GM12801 (cell line): ENCODE data around the gene CCDC24.

Experiments
- TF ChIP-seq, protein P1 (sequence below): IDR thresholded peaks from one replicate; pipeline ENCODE4 v1.5.1; 2011; ENCODE audit warnings: control low read depth; ENCODE audit not compliant: insufficient read length; ENCODE audit errors: extremely low read depth

CCDC24 gene

DNA sequence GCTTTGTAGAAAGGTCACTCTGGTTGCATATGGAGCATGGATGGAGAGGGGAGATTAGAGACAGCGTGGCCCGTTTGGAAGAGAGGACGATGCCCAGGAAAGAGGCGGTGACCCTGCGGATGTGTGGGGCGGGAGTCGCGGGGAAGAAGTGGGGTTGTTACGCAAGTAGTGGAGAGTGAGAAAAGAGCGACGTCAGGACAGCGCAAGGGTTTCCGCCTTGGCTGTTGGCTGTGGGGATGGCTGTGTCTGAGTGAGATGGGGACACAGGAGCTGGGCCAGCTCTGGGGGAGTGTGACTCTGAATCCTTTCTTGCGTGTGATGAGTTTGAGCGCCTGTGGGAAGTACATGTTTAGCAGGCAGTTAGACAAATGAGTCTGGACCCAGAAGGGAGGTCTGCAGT is 8.6 kb upstream of the CCDC24 start:
- TF ChIP-seq, protein P1, sequence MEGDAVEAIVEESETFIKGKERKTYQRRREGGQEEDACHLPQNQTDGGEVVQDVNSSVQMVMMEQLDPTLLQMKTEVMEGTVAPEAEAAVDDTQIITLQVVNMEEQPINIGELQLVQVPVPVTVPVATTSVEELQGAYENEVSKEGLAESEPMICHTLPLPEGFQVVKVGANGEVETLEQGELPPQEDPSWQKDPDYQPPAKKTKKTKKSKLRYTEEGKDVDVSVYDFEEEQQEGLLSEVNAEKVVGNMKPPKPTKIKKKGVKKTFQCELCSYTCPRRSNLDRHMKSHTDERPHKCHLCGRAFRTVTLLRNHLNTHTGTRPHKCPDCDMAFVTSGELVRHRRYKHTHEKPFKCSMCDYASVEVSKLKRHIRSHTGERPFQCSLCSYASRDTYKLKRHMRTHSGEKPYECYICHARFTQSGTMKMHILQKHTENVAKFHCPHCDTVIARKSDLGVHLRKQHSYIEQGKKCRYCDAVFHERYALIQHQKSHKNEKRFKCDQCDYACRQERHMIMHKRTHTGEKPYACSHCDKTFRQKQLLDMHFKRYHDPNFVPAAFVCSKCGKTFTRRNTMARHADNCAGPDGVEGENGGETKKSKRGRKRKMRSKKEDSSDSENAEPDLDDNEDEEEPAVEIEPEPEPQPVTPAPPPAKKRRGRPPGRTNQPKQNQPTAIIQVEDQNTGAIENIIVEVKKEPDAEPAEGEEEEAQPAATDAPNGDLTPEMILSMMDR: no peak

DNA sequence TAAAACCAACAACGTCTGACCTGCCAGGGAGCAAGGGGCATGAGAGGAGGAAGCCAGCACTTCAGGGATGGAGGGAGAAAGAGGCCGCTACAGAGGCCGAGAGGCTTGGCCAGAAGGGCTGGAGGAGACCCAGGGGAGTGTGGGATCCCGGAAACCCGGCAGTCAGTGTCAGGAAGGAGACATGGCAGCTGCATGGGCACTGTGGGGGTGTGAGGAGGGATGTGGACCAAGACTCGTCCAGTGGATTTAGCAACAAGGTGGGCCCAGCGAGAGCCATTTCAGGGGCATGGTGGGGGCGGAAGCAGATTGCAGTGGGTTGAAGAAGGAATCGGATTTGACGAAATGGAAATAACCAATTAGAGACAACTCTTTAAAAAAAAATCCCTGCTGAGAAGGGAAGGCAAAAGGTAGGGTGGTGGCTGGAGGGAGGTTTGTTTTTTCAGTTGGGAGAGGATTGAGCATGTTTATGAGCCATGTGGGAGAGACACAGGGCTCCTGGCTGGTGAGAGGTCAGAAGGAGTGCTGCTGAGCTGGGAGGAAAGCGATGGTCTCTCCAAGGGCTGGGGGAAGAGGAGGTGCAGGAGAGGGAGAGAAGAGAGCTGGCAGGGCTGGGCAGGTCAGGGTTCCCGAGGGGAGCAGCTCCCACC is 8.0 kb upstream of the CCDC24 start:
- TF ChIP-seq, protein P1: no peak

DNA sequence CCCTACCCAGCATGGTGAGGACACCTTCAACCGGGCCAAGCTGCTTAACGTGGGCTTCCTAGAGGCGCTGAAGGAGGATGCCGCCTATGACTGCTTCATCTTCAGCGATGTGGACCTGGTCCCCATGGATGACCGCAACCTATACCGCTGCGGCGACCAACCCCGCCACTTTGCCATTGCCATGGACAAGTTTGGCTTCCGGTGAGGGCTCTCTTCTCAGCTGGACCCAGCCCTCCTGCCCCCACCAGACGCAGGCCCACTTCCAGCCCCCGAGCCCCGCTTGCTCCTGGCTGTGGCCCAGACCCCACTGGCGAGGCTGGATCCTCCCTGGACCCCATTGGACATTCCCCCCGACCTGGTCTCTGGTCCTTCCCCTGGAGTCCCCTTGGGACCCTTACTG is 6.5 kb upstream of the CCDC24 start:
- TF ChIP-seq, protein P1: no peak

DNA sequence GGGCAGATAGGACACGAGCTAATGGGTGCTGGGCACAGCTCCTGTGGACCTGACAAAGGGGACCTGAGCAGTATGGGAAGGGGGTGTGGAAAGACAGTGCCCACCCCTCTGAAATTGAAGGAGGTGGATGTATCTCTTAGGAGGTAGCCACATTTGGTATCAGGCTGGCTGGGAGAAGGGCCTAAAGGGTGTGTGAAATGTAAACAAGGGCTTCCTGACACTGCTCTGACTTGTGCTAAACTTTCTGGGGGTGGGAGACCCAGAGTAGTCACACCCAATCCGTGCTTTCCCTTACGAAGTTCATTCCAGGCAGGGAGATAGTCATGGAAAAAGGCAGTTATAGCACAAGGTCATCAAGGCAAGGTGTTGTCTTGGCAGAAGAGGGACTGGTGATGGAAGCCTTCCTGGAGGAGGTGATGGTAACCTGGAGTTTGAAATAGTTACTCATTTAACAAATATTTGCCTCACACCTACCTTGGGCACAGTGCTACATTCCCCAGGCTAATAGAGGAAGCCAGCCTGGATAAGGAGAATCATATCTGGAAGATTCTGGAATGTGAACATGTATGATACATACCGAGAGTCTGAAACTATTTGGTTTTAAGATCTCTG is 5.3 kb upstream of the CCDC24 start:
- TF ChIP-seq, protein P1: no peak

DNA sequence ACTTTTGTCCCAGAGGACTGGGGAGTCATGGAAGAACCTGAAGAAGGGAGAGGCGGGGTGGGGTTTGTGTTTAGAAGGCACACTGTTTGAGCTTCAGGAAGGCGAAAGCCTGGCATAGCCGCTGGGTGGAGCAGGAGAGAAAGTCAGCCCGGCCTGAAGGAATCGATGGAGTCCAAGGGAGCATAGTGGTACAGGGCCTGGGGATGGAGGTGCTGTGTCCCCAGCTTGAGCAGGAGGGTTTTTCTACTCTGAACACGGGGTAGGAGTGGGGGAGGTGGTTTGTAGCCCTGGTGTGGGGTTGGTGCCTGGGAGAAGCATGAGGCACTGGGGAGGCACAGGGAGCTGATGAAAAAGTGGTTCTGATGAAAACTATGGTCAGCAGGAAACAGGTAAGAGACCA is 4.7 kb upstream of the CCDC24 start:
- TF ChIP-seq, protein P1: no peak

DNA sequence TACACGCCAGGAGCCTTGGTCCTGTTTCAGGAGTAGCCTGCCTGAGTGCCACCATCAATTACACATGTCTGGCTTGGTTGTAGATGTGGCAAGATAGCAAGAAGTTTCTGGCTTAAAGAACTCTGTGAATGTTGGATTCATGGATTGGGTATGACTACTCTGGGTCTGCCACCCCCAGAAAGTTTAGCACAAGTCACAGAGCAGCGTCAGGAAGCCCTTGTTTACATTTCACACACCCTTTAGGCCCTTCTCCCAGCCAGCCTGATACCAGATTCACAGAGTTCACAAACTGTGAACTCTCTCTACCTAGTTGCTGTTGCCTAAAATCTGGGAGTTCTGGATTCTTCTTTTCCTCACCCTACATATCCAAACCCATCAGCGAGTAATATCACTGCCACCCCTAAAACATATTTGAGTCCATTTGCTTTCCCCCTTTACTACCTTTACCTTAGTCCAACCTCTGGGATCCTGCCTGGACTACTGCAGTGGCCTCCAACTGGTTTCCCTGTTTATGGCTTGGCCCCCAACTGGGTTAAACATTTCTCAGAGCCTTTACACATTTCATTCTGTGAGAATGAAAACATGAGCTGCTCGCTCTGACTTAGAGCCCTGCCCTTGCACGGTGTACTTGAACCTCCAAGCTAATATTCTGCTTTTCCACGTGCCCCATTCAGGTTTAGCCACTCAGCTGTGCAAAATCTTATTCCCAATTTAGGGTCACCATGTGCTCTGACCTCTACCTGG is 4.1 kb upstream of the CCDC24 start:
- TF ChIP-seq, protein P1: no peak

DNA sequence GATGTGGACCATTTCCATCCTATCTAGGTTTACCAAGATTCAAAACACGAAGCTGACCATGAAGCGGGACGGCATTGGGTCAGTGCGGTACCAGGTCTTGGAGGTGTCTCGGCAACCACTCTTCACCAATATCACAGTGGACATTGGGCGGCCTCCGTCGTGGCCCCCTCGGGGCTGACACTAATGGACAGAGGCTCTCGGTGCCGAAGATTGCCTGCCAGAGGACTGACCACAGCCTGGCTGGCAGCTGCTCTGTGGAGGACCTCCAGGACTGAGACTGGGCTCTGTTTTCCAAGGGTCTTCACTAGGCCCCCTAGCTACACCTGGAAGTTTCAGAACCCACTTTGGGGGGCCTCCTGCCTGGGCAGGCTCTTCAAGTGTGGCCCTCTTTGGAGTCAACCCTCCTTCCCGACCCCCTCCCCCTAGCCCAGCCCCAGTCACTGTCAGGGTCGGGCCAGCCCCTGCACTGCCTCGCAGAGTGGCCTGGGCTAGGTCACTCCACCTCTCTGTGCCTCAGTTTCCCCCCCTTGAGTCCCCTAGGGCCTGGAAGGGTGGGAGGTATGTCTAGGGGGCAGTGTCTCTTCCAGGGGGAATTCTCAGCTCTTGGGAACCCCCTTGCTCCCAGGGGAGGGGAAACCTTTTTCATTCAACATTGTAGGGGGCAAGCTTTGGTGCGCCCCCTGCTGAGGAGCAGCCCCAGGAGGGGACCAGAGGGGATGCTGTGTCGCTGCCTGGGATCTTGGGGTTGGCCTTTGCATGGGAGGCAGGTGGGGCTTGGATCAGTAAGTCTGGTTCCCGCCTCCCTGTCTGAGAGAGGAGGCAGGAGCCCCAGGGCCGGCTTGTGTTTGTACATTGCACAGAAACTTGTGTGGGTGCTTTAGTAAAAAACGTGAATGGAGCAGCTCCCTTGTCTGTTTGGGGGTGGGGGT is 864 bp upstream of the CCDC24 start:
- TF ChIP-seq, protein P1: no peak
